Vagina (tissue), 2 donors: Measurements from ENCODE around the gene MARK3.

Experiments
- CTCF ChIP-seq, 3 experiments: fragments of 450-650 bp in 2 of 3; fragments of 200-600 bp in 1 of 3; sonication (generic) in 1 of 3; IDR thresholded peaks; one replicate each; pipeline ENCODE4 v1.5.1; 2017 to 2019; ENCODE audit warnings: antibody characterized with exemption in 3 of 3, mild to moderate bottlenecking in 2 of 3, moderate library complexity in 2 of 3
- POLR2A ChIP-seq, 2 donors: fragments of 450-650 bp; IDR thresholded peaks; one replicate each; pipeline ENCODE4 v1.6.1; 2017; ENCODE audit warnings: antibody characterized with exemption in 2 of 2, mild to moderate bottlenecking in 2 of 2, moderate library complexity in 2 of 2
- POLR2AphosphoS5 ChIP-seq, 2 donors: sonication (generic); formaldehyde crosslinking; IDR thresholded peaks; one replicate each; pipeline ENCODE4 v1.9.0; 2017; ENCODE audit warnings: antibody characterized with exemption in 2 of 2, mild to moderate bottlenecking in 2 of 2, low read depth in 1 of 2; ENCODE audit not compliant: insufficient read depth in 1 of 2

GRCh38 chr14:103548463-103549351 is 163.5 kb downstream of the MARK3 start:
- TF ChIP-seq CTCF (IDR thresholded peaks at IDR 0.05) = no peak
- TF ChIP-seq POLR2AphosphoS5 (IDR thresholded peaks at IDR 0.05; ENCODE audit: insufficient read depth in 1 of 2, low read depth in 1 of 2) = no peak
- no peak for TF ChIP-seq POLR2A (IDR thresholded peaks at IDR 0.05)
